GM12891 (cell line): Measurements from ENCODE around the gene GCAT.

Experiments
- POLR2AphosphoS5 ChIP-seq: IDR thresholded peaks from 2 replicates; pipeline ENCODE4 v1.6.1; 2011; ENCODE audit warnings: low read depth, low read length, control low read depth
- TAF1 ChIP-seq: IDR thresholded peaks from 2 replicates; pipeline ENCODE4 v1.6.1; 2011; ENCODE audit warnings: low read depth, low read length, control low read depth

- TF ChIP-seq POLR2AphosphoS5 (no peak), TAF1 (no peak)
Observed at GRCh38 chr22:37865510-37865909, 57.8 kb downstream of the GCAT start.
